GOT3 (cell line): ENCODE data around the gene DENND6A.
"Not testable (repeated sequence)": the region's sequence is repeated elsewhere in the genome, so short reads cannot be mapped to it uniquely, and the experiment has no call there.

Source experiments
- DNase-seq: peaks from one replicate; lab custom pipeline; 2025; ENCODE audit warnings: mixed read lengths; lab: John Stamatoyannopoulos, UW

The DENND6A gene

DNA sequence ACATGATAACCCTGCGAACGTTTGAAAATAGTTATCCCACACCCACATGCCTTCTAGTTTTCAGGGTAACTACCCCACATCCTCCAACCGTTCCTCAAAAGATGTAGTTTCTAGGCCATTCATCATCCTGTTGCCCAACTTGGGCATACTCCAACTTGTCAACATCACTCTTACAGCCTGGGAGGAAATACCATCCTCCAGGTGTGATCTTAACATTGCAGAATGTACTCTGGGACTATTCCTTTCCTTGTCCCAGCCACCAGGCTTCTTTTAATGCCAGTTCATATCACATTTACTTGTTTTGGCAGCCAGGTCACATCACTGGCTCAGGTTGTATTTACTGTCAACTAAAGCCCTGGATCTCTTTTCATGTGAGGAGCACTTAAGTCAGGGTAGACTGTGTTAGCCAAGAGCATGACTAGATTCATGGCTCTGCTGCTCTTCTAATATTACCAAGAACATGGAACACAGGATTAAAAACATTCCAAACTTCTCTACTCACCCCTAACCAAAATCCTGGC, 4.0 kb upstream of the DENND6A start:
- no peak for DNase-seq

GRCh38 chr3:57694146-57694545, 1.3 kb upstream of the DENND6A start:
- DNase-seq: no peak

DNA sequence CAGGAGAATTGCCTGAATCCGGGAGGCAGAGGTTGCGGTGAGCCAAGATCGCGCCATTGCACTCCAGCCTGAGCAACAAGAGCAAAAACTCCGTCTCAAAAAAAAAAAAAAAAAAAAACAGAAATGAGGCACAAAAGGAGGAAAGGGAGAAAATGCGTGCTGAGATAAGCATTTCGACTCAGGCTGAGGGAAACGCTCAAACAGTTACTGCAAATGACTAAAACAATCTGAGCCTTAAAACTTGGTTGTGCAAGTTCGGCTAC, 813 bp downstream of the DENND6A start:
- DNase-seq: not testable (repeated sequence)

DNA sequence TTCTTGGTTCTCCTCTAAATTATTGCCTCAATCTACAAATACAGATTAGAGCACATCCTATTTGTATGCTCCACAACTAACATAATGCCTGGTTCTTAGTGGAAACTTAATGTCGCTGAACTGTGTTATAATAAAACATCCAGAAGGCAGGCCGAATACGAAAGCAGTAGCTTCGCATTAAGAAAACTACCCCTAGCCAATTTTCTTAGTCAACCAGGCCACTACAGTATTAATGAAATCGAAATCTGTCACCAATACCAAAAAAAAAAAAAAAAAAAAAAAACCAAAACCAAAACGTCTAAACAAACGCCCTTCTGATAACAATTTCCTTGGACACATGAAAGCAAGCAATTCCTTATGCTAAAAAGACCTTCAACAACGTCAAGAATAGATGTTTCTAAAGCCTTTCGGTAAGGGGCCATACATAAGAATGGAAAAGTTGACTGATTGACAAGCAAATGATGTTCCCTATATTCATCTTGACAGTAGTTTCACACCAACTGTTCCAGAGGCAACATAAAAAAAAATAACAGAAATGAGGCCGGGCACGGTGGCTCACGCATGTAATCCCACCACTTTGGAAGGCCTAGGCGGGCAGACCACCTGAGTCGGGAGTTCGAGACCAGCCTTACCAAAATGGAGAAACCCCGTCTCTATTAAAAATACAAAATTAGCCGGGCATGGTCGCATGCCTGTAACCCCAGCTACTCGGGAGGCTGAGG, 1.3 kb downstream of the DENND6A start:
- DNase-seq: no peak

DNA sequence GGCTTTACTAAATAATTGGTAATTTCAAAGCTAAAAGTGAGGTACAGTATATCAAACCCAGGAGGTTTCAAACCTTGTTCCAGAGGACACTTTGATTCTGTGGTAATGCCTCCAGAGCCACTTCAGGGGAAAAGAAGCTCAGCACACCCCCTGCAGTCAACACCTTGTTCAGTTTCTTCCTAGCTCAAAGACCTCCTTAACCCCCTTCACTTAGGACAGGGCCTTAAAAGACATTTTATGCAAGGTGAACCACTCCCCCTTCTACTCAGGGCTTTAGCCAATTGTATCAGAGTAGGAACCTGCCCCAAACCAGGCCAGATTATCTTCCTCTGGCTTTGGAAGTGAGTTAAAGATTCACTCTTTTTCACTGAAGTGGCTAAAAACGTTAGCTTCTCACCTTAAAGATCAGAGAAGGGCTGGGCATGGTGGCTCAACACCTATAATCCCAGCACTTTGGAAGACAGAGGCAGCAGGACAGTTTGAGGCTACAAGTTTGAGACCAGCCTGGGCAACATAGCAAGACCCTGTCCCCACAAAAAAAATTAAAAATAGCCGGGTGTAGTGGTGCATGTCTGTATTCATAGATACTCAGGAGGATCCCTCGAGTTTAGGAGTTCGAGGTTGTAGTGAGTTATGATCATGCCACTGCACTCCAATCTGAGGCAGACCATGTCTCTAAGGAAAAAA, 3.4 kb downstream of the DENND6A start:
- no peak for DNase-seq

GRCh38 chr3:57688291-57688690, 4.6 kb downstream of the DENND6A start:
- no peak for DNase-seq

DNA sequence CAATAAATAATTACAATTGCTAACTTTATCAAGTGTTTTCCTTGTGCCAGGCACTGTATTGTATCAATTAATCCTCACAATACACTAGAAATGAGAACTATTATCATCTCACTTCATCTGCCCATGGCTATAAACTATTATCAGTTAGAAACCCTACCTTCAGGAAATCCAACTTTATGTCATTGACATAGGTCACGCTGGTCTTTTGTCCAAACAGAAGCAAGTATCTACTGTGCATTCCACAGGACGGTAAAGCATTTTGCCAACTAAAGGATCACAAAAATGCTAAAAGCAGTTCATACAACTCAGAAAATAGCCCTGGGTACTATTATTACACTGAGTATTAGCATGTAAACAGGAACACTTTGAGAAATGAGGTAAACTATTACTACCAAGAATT, 9.6 kb downstream of the DENND6A start:
- DNase-seq: no peak

- DNase-seq: no peak
These were observed 10.6 kb downstream of the DENND6A start for GRCh38 chr3:57682284-57682683.

- DNase-seq: no peak
These were observed 11.2 kb downstream of the DENND6A start for GRCh38 chr3:57681691-57682090.

DNA sequence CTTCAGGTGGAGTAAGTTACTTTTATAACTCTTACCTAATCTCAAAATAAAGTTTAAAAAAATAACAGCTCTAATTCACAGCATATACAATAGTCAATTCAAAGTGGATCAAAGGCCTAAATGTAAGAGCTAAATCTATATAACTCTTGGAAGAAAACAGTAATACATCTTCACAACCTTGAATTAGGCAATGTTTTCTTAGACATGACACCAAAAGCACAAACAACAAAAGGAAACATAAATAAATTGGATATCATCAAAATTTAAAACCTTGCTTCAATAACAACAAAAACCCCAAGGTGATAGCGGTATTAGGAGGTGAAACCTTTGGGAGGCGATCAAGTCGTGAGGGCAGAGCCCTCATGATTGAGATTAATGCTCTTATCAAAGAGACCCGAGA, 12.8 kb downstream of the DENND6A start:
- no peak for DNase-seq

DNA sequence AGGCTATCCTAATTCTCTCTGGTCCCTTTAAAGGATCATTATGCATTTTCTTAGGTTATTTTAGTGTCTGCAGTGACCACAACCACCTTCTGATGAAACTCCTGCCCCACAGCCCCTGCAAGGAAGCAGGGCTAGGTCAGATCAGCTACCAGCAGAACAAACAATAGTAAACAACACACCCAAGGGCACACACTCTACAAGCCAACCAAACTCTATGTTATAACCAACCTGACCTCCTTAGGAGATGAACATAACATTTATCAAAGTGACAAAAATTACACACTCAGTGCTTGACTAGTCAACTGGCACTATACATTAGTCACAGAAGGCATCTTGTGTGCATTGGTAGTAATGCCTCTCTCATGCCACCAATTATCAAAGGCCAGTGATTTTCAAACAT, 17.3 kb downstream of the DENND6A start:
- no peak for DNase-seq

- DNase-seq: no peak
These were observed 19.7 kb downstream of the DENND6A start for GRCh38 chr3:57673156-57673555.

GRCh38 chr3:57670543-57670942, 22.3 kb downstream of the DENND6A start:
- DNase-seq: no peak

GRCh38 chr3:57661404-57661803, 31.5 kb downstream of the DENND6A start:
- no peak for DNase-seq

DNA sequence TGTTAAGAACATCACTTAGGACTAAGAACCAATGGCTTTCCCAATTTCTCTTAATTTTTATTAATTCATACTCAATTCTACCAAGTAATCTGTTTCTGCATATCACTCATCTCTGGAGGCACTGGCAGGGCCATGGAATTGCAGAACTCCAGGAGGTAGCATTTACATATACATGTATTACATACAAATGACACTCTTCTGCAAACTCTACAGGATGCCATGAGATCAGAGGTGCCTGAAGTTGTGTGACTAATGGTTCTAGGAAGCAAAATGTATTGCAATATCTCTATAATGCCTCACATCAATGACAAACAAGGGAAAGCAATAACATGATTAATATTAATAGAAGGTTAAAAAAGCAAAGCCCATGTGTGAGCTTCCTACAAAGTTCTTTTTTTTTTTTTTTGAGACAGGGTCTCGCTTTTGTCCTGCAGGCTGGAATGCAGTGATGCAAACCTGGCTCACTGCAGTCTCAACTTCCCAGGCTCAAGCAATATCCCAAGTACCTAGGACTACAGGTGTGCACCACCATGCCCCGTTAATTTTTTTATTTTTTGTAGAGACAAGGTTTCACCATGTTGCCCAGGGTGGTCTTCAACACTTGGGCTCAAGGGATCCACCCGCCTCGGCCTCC, 33.0 kb downstream of the DENND6A start:
- no peak for DNase-seq

GRCh38 chr3:57659004-57659673, 33.7 kb downstream of the DENND6A start:
- no peak for DNase-seq

GRCh38 chr3:57658536-57658935, 34.3 kb downstream of the DENND6A start:
- DNase-seq: no peak

GRCh38 chr3:57655727-57656126, 37.1 kb downstream of the DENND6A start:
- no peak for DNase-seq

DNA sequence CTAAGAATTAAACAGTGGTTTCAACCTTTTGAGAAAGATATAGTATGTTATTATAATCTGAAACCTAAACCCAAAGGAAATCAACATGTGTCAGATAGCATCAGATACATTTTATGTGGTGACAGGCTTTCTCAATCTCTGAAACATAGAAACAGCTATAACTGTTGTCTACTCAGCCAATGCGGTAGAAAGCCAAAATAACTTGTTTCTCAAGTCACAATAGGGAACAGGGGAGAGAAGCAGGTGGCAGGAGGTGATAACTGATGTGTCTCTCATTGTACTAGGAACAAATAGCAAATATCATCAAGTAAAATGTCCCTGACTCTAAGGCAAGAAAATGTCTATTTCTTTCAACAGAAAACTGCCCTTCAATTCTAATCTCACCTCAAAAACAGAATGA, 38.6 kb downstream of the DENND6A start:
- DNase-seq: no peak

GRCh38 chr3:57652203-57652602, 40.7 kb downstream of the DENND6A start:
- no peak for DNase-seq

GRCh38 chr3:57647292-57647940, 45.5 kb downstream of the DENND6A start:
- DNase-seq: no peak

DNA sequence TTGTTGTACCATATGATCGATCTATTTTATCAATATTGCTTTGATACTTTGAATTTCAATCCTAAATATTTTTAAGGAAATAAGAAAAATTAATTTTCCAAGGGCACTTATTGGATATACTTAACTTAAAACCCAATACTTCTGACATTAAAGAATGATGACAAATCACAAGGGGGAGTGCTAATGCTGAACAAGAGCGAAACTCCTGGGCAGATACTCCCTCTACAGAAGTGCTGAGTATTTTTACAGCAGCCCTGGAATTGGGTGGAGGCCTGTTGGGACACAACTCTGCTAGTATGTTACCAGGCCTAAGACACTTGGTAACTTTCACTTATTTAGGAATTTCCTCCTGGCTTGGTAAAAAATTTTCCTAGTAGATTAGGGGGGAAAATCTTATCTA, 46.2 kb downstream of the DENND6A start:
- DNase-seq: no peak
